LNCAP (cell line): ENCODE data around the gene CDH24.

Source experiments
- TF ChIP-seq, protein P1 (sequence below): fragments of 450-650 bp; IDR thresholded peaks from 2 replicates; pipeline ENCODE4 v1.5.1; 2017; ENCODE audit warnings: mild to moderate bottlenecking

CDH24 gene

DNA sequence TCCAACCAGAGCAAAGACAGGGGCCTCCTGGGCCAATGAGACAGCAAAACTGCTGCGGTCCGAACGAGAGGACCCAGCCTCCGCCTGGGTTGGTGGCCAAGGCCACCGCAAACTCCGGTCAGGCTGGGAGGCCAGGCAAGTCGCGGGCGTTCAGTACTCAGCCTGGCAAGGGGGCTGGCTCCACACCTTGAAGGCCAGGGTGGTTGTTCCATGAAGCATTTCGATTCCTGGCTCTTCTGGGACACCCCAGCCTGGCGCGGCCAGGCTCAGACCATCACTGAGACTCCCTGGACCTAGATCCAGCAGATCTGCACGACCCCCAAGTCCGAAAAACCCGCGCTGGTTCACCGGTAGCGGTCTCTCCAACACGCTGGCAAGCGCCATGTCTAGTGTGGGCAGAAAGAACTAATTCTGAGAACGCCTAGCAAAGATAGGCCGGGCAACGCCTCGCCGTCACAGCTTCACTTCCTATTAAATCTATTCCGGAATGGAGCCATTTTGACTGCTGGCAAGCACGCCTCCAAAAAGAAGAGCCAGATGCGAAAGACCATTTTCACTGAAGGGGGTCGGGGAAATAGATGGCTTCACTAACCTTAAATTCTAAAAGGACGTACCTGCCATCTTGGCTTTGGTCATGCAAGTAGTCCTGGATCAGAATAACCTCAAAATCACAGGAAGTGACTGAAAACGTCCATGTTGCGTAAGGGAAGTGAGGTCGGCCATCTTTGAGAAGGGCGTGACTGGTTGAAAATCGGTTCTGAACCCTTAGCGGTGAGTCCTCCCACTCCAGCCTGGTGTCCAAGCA, 22.6 kb downstream of the CDH24 start, which contains the start of gene PSMB5:
Gene PSMB5 (minus strand): TSS at position 403 of the 805 bp plus-strand sequence. CDS start 19 bp downstream, at position 384.
- TF ChIP-seq, protein P1, sequence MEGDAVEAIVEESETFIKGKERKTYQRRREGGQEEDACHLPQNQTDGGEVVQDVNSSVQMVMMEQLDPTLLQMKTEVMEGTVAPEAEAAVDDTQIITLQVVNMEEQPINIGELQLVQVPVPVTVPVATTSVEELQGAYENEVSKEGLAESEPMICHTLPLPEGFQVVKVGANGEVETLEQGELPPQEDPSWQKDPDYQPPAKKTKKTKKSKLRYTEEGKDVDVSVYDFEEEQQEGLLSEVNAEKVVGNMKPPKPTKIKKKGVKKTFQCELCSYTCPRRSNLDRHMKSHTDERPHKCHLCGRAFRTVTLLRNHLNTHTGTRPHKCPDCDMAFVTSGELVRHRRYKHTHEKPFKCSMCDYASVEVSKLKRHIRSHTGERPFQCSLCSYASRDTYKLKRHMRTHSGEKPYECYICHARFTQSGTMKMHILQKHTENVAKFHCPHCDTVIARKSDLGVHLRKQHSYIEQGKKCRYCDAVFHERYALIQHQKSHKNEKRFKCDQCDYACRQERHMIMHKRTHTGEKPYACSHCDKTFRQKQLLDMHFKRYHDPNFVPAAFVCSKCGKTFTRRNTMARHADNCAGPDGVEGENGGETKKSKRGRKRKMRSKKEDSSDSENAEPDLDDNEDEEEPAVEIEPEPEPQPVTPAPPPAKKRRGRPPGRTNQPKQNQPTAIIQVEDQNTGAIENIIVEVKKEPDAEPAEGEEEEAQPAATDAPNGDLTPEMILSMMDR = no peak

DNA sequence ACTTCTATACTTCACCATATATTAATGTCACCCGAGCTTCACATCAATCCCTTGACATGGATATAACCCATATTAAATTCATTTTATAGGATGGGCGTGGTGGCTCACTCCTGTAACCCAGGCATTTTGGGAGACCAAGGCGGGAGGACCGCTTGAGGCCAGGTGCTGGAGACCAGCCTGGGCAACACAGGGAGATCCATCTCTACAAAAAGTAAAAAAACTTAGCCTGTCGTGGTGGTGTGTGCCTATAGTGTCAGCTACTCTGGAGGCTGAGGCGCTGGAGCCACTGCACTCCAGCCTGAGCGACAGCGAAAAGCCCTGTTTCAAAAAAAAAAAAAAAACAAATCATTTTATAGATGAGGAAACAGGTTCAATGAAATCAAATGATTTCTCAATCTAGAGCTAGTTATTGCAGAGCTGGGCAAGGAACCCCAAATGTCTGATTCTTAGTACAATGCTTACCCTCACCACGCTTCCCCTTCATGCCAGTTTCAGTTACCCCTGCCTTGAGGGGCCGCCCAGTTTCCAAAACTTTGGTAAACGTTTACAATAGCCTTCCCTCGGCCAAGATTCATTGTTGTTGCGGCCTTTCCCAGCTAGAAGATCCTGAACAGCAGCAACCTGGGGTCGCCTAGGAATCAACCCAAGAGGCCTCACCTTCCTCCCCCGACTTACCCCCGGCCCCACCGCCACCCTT, 23.4 kb downstream of the CDH24 start:
- TF ChIP-seq, protein P1 = no peak

DNA sequence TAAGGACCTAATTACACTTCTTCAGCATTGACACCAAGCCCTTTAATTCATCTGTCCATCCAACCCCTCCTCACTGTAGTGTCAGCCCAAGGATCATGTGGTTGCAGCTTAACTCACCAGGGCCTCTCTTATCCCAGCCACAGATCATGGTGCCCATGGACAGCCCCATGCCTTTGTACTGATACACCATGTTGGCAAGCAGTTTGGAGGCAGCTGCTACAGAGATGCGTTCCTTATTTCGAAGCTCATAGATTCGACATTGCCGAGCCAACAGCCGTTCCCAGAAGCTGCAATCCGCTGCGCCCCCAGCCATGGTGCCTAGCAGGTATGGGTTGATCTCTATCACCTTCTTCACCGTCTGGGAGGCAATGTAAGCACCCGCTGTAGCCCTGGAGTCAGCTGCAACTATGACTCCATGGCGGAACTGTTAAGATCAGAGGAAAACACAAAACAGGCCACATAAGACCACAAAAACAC, 24.0 kb downstream of the CDH24 start:
- TF ChIP-seq, protein P1 = no peak

DNA sequence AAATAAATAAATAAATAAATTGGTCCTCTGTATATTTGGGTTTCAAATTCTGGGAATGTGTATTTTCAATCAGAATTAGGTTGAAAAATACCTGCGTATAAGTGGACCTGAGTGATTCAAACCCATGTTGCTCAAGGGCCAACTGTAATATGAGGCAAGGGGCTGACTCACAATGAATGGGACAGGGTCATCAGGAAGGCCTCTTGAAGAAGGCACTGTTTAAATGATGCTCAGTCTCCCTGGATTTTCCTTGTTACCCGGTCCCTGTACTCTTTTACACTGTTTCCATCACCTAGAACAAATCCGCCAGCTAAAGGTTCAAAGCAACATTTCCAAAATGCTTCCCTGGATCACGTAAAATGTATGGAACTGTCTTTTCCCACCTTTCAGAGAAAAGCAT, 26.4 kb downstream of the CDH24 start:
- TF ChIP-seq, protein P1 = no peak

DNA sequence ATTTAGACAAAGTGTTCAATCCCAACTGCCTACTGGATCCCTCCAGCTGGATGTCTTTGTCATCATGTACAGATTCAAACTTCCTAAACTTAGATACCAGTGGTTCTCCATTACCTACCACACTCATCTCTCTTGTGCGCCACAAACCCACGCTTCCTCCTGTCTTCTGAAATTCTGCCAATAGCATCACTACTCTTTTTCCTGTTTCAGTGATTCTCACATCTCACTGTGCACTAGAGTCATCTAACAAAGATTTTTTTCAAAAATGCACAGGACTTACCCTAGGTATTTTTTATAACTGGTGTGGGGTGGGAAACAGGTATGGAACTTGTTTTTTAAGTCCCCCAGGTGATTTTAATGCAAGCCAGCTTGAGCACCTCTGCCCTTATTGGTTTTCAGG, 28.5 kb downstream of the CDH24 start:
- TF ChIP-seq, protein P1 = no peak

DNA sequence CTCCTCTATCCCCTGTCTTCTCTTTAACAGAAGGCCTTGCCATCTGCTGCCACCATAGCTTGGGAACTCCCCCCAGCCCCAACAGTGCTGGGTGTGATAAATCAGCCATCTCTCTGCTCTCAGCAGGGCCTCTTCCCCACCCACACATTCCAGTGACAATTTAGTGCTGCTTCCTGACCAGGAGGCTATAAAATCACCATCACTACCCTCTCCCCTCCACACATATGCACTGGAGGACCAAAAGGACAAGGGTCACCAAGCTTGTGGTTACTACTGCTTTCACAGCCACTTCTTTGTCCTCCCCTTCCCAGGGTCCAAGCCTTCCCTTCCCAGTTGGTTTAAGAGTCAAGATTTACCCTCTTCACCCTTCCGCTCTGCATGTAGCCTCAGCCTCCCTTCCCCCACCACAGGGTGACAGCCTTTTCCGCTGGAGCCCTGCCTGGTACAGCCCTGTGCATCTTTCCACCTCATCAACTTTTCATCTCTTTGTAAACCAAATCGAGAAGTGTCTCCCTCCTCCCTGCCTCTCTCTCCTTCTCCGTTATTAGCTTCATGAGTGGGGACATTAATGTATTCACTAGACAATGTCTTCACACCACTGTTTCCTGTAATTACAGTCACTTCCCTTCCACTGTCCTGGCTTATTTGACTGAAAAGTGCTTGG, 32.0 kb downstream of the CDH24 start:
- TF ChIP-seq, protein P1 = no peak

DNA sequence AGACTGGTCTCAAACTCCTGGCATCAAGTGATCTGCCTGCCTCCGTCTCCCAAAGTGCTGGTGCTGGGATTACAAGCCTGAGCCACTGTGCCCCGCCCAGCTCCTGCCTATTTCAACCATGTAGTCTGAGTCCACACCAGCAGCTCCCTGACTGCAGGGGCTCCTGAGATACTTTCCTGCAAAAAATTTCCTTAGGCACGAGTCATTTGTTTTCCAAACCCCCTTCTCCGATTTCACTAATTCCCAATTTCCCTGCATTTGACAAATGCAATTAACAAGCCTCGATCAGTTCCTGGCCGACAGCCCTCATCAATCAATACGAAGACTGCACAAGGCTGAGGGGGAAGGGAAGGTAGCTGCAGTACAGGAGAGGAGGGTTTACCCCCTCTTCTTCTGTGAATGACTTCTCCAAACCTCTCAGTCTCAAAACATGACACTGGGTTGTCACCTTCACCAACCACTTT, 32.7 kb downstream of the CDH24 start:
- TF ChIP-seq, protein P1 = no peak
